Left lobe of liver (tissue), 1 donor: ENCODE data around the gene IPO9. TPM values are rescaled to one million over a fixed set of nuclear protein-coding genes. Genes with fewer than 3 reads are reported as not detected.

Experiments
- total RNA-seq: library from RNA; stranded (reverse); gene quantifications from one replicate; pipeline ENCODE4 v1.2.1, GENCODE V29; 2021
- donor health status: DM: no; HTN: yes; CAD: no.

The IPO9 gene
- total RNA-seq, 1 donor from 2014 or later = 21.3 TPM

Other genes starting within 250 kb of the IPO9 start
- 4.4 TPM for gene SHISA4, start 59.7 kb downstream of the IPO9 start, total RNA-seq
- 1.0 TPM for gene LMOD1, start 117.4 kb downstream of the IPO9 start, total RNA-seq
- 42.0 TPM for gene TIMM17A, start 126.3 kb downstream of the IPO9 start, total RNA-seq
- 36.3 TPM for gene RNPEP, start 153.5 kb downstream of the IPO9 start, total RNA-seq
- 16.2 TPM for gene ELF3, start 181.4 kb downstream of the IPO9 start, total RNA-seq